Endothelial cell (in vitro differentiated cells): ENCODE measurements around the gene PRICKLE1. TPM values are rescaled to one million over a fixed set of nuclear protein-coding genes. Genes with fewer than 3 reads are reported as not detected.

Source experiments
- DNase-seq: peaks from one replicate; pipeline ENCODE4 v3.0.0; 2021; ENCODE audit warnings: low spot score
- H3K27ac Mint-ChIP-seq: one replicate; pipeline ENCODE4 v1.8.0; 2021; ENCODE audit warnings: mixed read lengths, inconsistent platforms; ENCODE audit not compliant: unreplicated experiment
- H3K27me3 Mint-ChIP-seq: one replicate; pipeline ENCODE4 v1.8.0; 2021; ENCODE audit warnings: mild to moderate bottlenecking, moderate library complexity, mixed read lengths, inconsistent platforms; ENCODE audit not compliant: unreplicated experiment
- H3K36me3 Mint-ChIP-seq: one replicate; pipeline ENCODE4 v1.8.0; 2021; ENCODE audit warnings: mild to moderate bottlenecking, low read depth, mixed read lengths, inconsistent platforms; ENCODE audit not compliant: unreplicated experiment
- H3K4me1 Mint-ChIP-seq: one replicate; pipeline ENCODE4 v1.8.0; 2021; ENCODE audit warnings: mild to moderate bottlenecking, mixed read lengths, inconsistent platforms; ENCODE audit not compliant: unreplicated experiment
- H3K4me3 Mint-ChIP-seq: one replicate; pipeline ENCODE4 v1.8.0; 2021; ENCODE audit warnings: mild to moderate bottlenecking, mixed read lengths, inconsistent platforms; ENCODE audit not compliant: unreplicated experiment
- H3K9me3 Mint-ChIP-seq: one replicate; pipeline ENCODE4 v1.8.0; 2021; ENCODE audit warnings: mixed read lengths, inconsistent platforms; ENCODE audit not compliant: unreplicated experiment
- total RNA-seq: library from RNA; stranded (reverse); fragmentation: NEBNext Ultra II Directional; extraction: Animal tissue kit (Norgen Biotek cat#: 25700); gene quantifications from one replicate; pipeline ENCODE4 v1.2.1, GENCODE V29; 2021; ENCODE audit not compliant: unreplicated experiment
- TF ChIP-seq, protein P1 (sequence below): fragments of 200-600 bp; sonication (generic); IDR thresholded peaks from one replicate; pipeline ENCODE4 v1.5.0; 2021; ENCODE audit warnings: antibody characterized with exemption; ENCODE audit not compliant: unreplicated experiment

PRICKLE1 gene
- total RNA-seq, 1 donor from 2014 or later: 15.6 TPM

DNA sequence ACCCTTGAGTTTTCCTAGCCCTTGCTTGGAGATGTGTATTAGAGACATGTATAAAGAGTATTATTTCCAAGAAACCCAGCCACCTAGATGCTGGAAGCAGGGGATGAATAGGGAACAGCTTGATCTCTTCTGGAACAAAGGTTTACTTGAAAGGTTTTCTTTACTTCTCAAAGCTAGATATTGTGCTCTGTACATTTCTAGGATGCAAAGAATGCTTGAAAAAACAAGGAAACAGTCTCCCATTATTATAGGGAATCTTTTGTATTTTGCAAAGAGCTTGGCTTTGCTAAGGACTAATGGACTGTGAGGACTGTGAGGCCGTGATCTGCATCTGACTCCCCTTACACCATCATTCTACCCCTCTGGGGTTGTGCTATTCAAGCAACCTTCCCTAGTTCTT, 77.9 kb downstream of the PRICKLE1 start:
- Mint-ChIP-seq H3K4me3 (no peak overlapping the region), H3K36me3 (no peaks in the 10 kb centered on the region), H3K9me3 (no peaks in the 10 kb centered on the region), H3K4me1 (no peaks in the 10 kb centered on the region), H3K27me3 (no peaks in the 10 kb centered on the region), H3K27ac (no peak overlapping the region)
- TF ChIP-seq, protein P1, sequence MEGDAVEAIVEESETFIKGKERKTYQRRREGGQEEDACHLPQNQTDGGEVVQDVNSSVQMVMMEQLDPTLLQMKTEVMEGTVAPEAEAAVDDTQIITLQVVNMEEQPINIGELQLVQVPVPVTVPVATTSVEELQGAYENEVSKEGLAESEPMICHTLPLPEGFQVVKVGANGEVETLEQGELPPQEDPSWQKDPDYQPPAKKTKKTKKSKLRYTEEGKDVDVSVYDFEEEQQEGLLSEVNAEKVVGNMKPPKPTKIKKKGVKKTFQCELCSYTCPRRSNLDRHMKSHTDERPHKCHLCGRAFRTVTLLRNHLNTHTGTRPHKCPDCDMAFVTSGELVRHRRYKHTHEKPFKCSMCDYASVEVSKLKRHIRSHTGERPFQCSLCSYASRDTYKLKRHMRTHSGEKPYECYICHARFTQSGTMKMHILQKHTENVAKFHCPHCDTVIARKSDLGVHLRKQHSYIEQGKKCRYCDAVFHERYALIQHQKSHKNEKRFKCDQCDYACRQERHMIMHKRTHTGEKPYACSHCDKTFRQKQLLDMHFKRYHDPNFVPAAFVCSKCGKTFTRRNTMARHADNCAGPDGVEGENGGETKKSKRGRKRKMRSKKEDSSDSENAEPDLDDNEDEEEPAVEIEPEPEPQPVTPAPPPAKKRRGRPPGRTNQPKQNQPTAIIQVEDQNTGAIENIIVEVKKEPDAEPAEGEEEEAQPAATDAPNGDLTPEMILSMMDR: no peak
- no peak for DNase-seq

DNA sequence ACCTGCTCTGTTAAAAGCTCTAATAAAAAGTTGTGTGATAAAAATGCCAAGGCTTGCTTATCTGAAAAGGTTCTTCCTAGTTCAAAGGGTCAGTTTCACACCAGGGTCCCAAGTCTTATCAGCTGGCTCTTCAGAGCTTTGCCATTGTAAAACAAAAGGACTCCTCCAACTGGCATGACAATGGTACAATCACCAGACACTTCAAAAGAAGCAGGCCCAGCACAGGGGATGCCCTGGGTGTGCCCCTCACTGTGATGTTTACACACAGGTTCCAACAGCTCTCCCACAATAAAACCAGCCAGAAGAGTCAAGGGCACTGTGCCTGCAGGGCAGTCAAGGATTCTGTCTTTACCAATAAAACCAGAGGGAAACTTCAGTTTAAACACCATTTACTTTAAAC, 78.7 kb downstream of the PRICKLE1 start:
- TF ChIP-seq, protein P1: no peak
- H3K27ac Mint-ChIP-seq: no peak overlapping the region
- no peaks in the 10 kb centered on the region for H3K27me3 Mint-ChIP-seq
- no peaks in the 10 kb centered on the region for H3K9me3 Mint-ChIP-seq
- H3K36me3 Mint-ChIP-seq: no peaks in the 10 kb centered on the region
- no peak for DNase-seq
- no peaks in the 10 kb centered on the region for H3K4me1 Mint-ChIP-seq
- no peak overlapping the region for H3K4me3 Mint-ChIP-seq

DNA sequence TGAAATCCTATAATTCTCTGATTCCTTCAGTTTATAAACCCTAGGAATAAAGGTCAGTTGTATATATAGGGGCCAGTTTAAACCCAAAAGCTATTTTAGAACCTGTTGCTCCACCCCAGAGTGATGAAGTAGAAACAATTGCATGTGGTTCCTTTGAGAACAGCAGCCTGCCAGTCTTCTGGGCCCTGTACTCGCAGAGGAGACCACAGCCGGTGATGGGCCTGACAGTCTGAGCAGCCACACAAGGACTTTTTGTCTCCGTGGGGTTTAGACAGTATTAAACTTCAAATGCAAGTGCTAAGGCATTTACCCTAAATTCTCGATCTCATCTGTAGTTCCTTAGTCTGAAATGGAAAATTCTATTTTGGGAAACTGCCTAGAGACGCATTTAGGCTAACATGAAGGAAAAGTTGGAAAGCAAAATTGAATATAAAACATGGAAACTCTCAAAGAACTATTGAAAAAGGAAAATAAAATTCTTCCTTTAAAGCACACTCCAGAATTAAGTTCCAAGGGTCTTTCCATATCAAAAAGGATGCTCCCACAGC, 80.6 kb downstream of the PRICKLE1 start:
- H3K27me3 Mint-ChIP-seq: no peaks in the 10 kb centered on the region

DNA sequence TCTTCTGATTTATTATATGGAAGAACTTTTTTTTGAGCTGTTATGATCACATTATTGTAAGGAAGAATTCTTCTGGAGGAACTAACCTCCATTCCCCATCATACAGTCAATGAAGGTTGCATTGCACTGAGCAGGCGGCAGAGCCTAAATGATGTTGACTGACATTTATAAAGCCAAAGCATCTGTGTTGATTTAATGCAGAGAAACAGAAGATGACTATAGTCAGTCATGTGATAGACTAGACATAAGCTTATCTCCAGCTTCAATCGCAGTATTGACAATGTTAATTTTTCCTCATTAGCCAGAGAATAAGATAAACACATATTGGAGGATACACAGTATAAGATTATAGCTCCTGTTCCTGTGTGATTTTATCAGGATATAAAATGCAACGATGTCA, 82.0 kb downstream of the PRICKLE1 start:
- TF ChIP-seq, protein P1: no peak
- H3K4me3 Mint-ChIP-seq: no peak overlapping the region
- no peaks in the 10 kb centered on the region for H3K4me1 Mint-ChIP-seq
- no peaks in the 10 kb centered on the region for H3K36me3 Mint-ChIP-seq
- no peaks in the 10 kb centered on the region for H3K9me3 Mint-ChIP-seq
- no peak for DNase-seq
- H3K27me3 Mint-ChIP-seq: no peaks in the 10 kb centered on the region
- H3K27ac Mint-ChIP-seq: no peak overlapping the region

More for the DNA sequence above, 80.6 kb downstream of the PRICKLE1 start:
- TF ChIP-seq, protein P1: no peak
- DNase-seq: no peak
- Mint-ChIP-seq H3K9me3 (no peaks in the 10 kb centered on the region), H3K4me1 (no peaks in the 10 kb centered on the region), H3K4me3 (no peak overlapping the region), H3K36me3 (no peaks in the 10 kb centered on the region), H3K27ac (no peak overlapping the region)

DNA sequence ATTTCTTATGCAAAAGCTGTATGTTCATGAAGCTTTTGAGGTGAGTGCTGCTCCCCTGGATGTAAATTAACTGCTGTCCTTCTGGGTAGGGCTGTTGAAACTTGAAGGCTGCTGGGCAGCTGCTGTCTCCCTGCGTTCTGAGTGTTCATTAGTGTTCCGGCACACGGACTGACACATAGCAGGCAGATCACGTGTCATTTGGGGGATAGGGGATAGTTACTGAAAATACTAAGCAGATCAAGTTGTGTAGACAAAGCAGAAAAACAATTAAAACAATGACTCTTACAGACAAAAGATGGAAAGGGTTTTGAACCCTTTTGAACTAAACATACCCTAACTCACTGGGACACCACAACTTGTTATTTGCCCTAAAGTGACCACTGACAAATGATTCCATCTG, 82.5 kb downstream of the PRICKLE1 start:
- Mint-ChIP-seq H3K36me3 (no peaks in the 10 kb centered on the region), H3K4me3 (no peak overlapping the region)

More for the DNA sequence above, 82.5 kb downstream of the PRICKLE1 start:
- no peaks in the 10 kb centered on the region for H3K27me3 Mint-ChIP-seq
- no peaks in the 10 kb centered on the region for H3K9me3 Mint-ChIP-seq
- no peak for DNase-seq
- TF ChIP-seq, protein P1: no peak
- no peaks in the 10 kb centered on the region for H3K4me1 Mint-ChIP-seq
- H3K27ac Mint-ChIP-seq: no peak overlapping the region
